ENCODE results near the gene WDR45B.

DNA sequence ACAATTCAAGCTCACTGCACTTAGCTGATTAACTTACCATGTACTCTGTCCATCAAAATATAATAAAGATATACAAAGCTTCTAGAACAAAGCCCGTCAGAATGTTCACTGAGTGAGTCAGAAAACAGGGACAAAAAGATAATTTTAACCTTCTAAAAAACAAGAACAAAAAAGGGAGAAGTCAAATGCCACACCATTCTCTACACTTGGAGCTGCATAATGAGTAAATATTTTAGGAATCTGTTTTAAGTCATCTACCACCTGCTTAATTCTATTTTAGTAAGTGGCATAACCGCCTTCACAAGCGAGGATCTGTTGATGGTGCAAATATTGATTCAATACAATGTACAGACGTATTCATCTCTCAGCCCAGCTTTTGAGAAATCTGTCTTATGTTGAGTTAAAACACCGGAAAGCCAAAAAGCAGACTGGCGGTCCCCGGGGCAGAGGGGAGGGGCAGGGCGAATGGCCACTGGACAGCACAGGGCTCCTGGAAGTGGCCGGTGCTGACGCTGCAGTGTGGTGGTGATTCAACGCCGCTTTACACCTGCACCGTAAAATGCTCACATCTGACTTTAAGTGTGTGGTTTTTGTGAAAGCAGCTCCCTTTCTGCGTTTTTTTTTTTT, 30.1 kb upstream of the WDR45B start:
- TF ChIP-seq, protein P1, sequence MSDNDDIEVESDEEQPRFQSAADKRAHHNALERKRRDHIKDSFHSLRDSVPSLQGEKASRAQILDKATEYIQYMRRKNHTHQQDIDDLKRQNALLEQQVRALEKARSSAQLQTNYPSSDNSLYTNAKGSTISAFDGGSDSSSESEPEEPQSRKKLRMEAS (IDR thresholded peaks at IDR 0.05; ENCODE audit: low read depth), result no peak
- TF ChIP-seq JUND (IDR thresholded peaks at IDR 0.05) (no peak), RAD21 (IDR thresholded peaks at IDR 0.05; ENCODE audit: low read length) (no peak), TEAD4 (IDR thresholded peaks at IDR 0.05; ENCODE audit: borderline replicate concordance, insufficient read depth) (no peak), EZH2phosphoT487 (IDR thresholded peaks at IDR 0.05; ENCODE audit: borderline replicate concordance, low read depth) (no peak), RCOR1 (IDR thresholded peaks at IDR 0.05; ENCODE audit: low read length) (no peak), POLR2AphosphoS5 (IDR thresholded peaks at IDR 0.05; ENCODE audit: low read depth, low read length) (no peak), TCF12 (IDR thresholded peaks at IDR 0.05) (no peak), CHD2 (IDR thresholded peaks at IDR 0.05; ENCODE audit: low read length, partially characterized antibody) (no peak)
- TF ChIP-seq, protein P2, sequence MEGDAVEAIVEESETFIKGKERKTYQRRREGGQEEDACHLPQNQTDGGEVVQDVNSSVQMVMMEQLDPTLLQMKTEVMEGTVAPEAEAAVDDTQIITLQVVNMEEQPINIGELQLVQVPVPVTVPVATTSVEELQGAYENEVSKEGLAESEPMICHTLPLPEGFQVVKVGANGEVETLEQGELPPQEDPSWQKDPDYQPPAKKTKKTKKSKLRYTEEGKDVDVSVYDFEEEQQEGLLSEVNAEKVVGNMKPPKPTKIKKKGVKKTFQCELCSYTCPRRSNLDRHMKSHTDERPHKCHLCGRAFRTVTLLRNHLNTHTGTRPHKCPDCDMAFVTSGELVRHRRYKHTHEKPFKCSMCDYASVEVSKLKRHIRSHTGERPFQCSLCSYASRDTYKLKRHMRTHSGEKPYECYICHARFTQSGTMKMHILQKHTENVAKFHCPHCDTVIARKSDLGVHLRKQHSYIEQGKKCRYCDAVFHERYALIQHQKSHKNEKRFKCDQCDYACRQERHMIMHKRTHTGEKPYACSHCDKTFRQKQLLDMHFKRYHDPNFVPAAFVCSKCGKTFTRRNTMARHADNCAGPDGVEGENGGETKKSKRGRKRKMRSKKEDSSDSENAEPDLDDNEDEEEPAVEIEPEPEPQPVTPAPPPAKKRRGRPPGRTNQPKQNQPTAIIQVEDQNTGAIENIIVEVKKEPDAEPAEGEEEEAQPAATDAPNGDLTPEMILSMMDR (IDR thresholded peaks at IDR 0.05), result no peak

All from SK-N-SH (cell line).